Stimulated activated CD4-positive, alpha-beta T cell treated with anti-CD3 and anti-CD28 coated beads, Interleukin-1b, Interleukin-23, amount 100 ng/mL, for 1 hour (primary cell): ENCODE results near the gene ACTN4.

Experiments used
- DNase-seq, 2 donors: peaks; one replicate each; pipeline ENCODE4 v3.0.0-alpha.2; 2020; ENCODE audit warnings: low read depth in 2 of 2

ACTN4 gene

DNA sequence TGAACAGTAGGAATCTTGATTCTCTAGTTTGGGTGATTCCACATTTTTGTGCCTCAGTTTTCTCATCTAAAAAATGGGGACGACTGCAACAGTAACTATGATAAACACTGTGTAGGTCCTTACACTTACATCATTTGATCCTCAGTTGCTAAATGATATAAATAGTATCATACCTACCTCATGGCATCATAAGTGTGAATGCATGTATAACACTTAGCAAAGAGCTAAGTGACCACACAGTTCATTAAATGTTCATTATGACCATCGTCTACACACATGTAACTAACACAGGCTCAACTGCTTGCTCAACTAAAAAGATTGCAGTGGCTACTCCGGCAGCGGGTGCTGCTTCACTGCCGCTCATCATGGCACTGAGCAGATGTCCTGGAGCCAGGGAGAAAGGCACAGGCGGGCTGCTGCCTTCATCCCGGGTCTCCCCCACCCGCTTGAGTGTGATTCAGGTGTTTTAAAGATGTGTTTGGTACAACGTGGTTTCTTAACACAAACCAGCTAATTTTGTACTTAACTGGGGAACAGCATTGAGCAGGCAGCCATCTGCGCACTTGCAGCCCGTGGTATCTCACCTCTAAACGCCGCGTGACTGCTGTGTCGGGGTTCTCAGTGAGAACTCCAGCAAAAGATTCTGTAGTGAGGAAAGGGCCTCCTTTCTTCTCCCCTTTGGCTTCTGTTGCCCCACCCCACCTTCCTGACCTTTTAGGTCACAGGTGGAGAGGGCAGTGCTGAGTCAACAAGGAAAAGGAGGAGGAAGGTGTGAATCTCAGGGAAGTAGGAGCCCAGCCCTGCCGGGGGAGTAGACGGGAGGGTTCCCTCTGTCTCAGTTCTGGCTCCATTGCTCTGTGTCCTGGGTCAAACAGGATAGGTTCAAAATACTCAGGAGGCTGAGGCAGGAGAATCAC, 11.7 kb upstream of the ACTN4 start:
- DNase-seq = no peak

DNA sequence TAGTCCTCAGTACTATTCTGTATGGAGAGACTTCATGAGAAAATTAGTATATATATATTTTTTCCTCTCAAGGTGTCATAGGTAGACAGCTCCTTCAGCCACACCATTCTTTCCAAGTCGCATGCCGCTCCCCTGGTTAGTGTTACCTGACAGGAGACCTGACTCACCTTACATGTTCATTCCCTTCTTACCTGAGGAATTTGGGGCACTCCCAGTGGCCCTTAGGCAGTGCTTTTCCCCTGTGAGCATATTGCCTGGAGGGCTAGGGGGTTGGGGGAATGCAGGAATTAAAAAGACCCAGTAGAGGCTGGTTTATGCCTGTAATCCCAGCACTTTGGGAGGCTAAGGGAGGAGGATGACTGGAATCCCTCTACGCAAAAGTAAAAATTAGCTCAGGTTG, 9.0 kb upstream of the ACTN4 start:
- no peak for DNase-seq

DNA sequence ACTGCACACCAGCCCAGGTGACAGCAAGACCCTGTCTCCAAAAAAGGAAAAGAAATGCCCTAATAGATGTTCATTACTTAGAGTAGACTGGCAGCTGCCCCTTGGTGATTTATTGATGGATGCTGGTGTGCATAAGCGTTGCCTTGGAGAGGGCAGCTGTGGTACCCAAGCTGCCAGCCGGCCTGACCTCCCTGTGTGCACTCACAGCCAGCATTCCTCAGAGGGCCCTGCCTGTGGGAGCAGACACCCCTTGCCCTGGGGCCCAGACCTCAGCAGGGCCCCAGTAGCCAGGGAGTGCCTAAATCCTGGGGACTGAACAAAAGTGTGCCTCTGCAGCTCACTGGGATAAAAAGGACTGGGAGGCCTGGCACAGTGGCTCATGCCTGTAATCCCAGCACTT, 7.8 kb upstream of the ACTN4 start:
- DNase-seq = no peak

DNA sequence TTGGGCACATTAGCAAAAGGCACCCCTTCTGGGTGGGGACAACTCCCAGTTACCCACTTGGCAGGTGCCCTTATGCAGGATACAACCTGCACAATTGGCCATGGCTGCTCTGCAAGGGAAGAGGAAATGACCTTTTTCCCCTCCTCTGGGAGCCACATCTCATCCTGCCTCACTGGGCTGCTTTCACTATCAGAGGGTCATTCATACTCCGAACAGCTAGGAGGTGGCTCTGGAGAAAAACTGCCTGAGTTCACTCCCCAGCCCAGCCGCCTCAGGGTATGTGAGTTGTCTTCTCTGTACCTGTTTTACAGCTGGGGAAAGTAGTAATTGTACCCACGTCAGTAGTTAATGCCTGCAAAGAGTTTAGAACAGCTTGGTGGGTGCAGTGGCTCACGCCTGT, 7.1 kb upstream of the ACTN4 start:
- no peak for DNase-seq

GRCh38 chr19:38642176-38642575, 5.3 kb upstream of the ACTN4 start:
- DNase-seq = no peak

DNA sequence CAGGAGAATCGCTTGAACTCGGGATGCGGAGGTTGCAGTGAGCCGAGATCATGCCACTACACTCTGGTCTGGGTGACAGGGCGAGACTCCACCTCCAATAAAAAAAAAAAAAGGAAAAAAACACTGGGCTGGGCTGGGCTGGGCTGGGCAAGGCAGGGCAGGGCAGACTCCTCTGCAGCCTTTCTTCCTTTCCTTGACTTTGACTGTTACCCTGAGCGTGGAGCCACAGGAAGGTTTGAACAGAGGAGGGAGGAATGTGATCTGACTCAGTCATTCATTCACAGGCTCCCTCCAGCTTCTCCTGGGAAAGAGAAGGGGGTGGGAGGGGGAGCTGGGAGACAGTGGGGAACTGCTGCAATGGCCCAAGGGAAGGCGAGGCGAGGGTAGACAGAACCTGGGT, 2.7 kb upstream of the ACTN4 start:
- no peak for DNase-seq

GRCh38 chr19:38647966-38648768, 718 bp downstream of the ACTN4 start:
- DNase-seq = no peak

- no peak for DNase-seq
Measured at GRCh38 chr19:38648769-38649304, 1.4 kb downstream of the ACTN4 start.

- no peak for DNase-seq
Measured at GRCh38 chr19:38649305-38650171, 2.1 kb downstream of the ACTN4 start.

GRCh38 chr19:38650172-38650775, 2.8 kb downstream of the ACTN4 start:
- no peak for DNase-seq

DNA sequence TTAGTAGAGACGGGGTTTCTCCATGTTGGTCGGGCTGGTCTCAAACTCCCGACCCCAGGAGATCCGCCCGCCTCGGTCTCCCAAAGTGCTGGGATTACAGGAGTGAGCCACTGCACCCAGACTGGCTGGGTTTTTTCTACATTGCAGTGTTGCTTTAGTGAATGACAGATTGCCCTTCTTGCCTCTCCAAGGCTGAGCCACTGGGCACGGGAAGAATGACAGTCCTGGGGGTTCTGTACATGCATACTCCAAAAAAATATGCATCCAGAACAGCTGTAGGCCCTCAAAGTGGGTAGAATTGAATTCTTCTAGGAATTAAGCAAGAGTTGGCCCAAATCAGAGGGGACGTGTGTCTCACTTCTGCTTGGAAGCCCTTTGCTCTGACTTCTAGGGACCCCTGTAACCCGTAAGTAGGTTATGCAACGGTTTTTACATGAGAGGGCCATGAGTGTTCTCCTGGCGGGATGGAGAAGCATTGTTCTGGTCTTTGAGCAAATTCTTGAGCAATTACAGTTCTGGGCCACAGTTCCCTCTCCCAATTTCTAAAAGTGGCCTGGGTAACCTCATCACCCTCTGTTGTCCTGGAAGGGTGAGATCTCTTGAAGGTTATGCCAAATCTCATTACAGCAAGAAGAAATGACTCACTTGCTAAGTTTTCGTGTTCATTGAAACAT, 3.6 kb downstream of the ACTN4 start:
- no peak for DNase-seq

DNA sequence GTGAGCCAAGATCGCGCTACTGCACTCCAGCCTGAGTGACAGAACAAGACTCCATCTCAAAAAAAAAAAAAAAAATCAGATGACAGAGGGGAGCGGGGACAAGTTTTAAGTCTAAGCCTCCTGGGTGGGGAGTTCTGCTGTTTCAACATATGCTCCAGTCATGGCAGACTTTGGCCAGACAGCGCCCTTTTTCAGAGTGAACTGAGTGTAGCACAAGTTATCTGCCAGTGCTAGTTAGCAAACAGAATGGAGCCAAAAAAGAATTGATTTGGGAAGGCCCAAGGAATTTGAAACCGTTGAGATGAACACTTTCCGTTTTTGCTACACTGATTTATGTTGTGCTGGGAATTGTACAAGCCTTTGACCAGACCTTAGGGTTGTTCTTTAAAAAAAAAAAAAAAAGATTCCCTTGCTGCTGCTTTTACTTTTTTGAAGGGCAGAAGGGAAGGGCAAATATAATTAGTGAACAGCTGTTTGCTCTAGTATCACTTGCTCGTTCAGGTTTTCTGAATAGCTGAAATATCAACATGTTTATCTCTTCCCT, 5.7 kb downstream of the ACTN4 start:
- DNase-seq = no peak

GRCh38 chr19:38654628-38655055, 7.2 kb downstream of the ACTN4 start:
- no peak for DNase-seq

- no peak for DNase-seq
Measured at GRCh38 chr19:38655148-38655824, 7.8 kb downstream of the ACTN4 start.

- DNase-seq = no peak
Measured at GRCh38 chr19:38656171-38656981, 8.9 kb downstream of the ACTN4 start.

DNA sequence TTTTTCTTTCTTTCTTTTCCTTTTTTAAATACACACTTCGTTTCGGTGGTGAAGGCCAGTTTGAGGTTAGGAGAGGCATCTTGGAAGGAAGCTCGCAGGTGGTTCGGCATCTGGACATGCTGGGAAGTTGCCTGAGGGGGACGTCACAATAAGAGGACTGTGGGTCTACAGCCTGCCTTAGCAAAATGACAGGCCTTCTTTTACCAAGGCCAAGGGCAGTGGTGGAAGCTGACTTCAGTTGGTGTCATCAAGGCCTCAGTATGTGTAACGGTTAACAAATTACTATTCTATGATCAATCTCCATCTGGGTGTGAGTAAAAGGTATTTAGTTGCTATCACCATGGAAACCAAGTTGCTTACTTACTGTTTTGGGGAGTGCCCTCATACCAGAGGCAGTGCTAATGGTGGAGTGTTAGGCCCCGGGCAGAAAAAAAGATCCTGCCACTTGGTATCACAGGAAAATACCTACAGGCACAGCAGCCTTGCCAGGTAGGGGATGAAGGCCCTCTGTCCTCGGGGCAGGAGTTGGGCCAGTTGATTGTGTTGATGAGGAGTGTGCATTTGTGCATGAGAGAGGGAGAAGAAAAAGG, 10.3 kb downstream of the ACTN4 start:
- no peak for DNase-seq

- DNase-seq = no peak
Measured at GRCh38 chr19:38658462-38659306, 11.2 kb downstream of the ACTN4 start.

DNA sequence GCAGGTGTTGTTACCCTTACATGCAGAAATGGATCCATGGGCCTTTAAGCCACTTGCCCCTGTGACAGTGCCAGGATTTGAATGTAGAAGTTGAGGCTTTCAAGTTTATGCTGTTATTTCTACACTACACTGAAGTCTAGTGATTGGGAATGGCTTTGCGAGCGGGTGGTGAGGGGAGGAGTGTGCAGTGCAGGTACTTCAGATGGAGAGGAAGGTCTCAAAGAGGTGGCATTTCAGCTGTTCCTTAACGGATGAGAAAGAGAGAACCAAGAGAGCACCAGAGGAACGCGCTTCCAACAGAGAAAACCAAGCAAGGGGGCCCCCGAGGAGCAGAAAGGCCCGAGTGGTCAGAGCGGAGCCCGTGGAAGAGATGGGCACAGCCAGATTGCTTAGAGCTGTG, 13.3 kb downstream of the ACTN4 start:
- DNase-seq = no peak
